Suprapubic skin (tissue), 3 donors: ENCODE measurements around the gene MOCS1.

Source experiments
- CTCF ChIP-seq, 2 donors: fragments of 200-600 bp in 1 of 2; fragments of 450-650 bp in 1 of 2; sonication (generic) in 1 of 2; IDR thresholded peaks; one replicate each; pipeline ENCODE4 v1.5.1; 2016 to 2019; ENCODE audit warnings: antibody characterized with exemption in 2 of 2, mild to moderate bottlenecking in 1 of 2, moderate library complexity in 1 of 2
- POLR2A ChIP-seq, 2 donors: fragments of 450-650 bp; IDR thresholded peaks; one replicate each; pipeline ENCODE4 v1.6.1; 2017; ENCODE audit warnings: antibody characterized with exemption in 2 of 2, mild to moderate bottlenecking in 2 of 2, moderate library complexity in 2 of 2

GRCh38 chr6:39902786-39903465, 31.3 kb downstream of the MOCS1 start:
- no peak for TF ChIP-seq CTCF (IDR thresholded peaks at IDR 0.05)
- TF ChIP-seq POLR2A (IDR thresholded peaks at IDR 0.05) = no peak
